IMR-90 (cell line): ENCODE results near the gene EGFR. TPM values are rescaled to one million over a fixed set of nuclear protein-coding genes. Genes with fewer than 3 reads are reported as not detected.

Source experiments
- ATAC-seq: fragments of 200-7000 bp; cut with Tn5 transposase; 2 replicates; pipeline ENCODE4 v1.9.1; 2020; ENCODE audit warnings: low read depth, mild to moderate bottlenecking, moderate library complexity
- BruUV-seq: library from RNA; stranded (reverse); fragments of 400-500 nt; replicated peaks from 2 replicates; lab custom pipeline; 2021; lab: Mats Ljungman, UMichigan
- CTCF ChIA-PET: fragments of 300-600 bp; formaldehyde crosslinking; extraction: SDS; loops from one replicate; lab custom pipeline; 2021; ENCODE audit warnings: antibody characterized with exemption; lab: Yijun Ruan, JAX
- POLR2A ChIA-PET: fragments of 300-600 bp; sonication (Branson Sonifier 250); formaldehyde crosslinking; loops from one replicate; lab custom pipeline; 2022; ENCODE audit warnings: antibody characterized with exemption; ENCODE audit not compliant: unreplicated experiment; lab: Charles Lee
- DNase-seq: peaks from one replicate; pipeline ENCODE4 v3.0.0; 2013
- H2AFZ ChIP-seq: replicated peaks from 2 replicates; pipeline ENCODE3; 2013; ENCODE audit warnings: low read length, mild to moderate bottlenecking; ENCODE audit not compliant: poor library complexity
- H2AK5ac ChIP-seq: 2 replicates; pipeline ENCODE4 v1.6.1; 2013; ENCODE audit warnings: low read depth, low read length, inconsistent platforms
- H2AK9ac ChIP-seq: replicated peaks from 2 replicates; pipeline ENCODE3; 2013; ENCODE audit warnings: mild to moderate bottlenecking, low read depth, low read length, moderate library complexity; ENCODE audit not compliant: poor library complexity
- H2BK120ac ChIP-seq: 2 replicates; pipeline ENCODE4 v1.6.1; 2013; ENCODE audit warnings: low read depth, low read length, inconsistent platforms
- H2BK15ac ChIP-seq: 3 replicates; pipeline ENCODE4 v1.6.1; 2013; ENCODE audit warnings: low read depth, low read length, inconsistent platforms
- H2BK20ac ChIP-seq: 2 replicates; pipeline ENCODE4 v1.6.1; 2013; ENCODE audit warnings: low read depth, mild to moderate bottlenecking, inconsistent platforms, low read length, moderate library complexity
- H2BK5ac ChIP-seq: 2 replicates; pipeline ENCODE4 v1.6.1; 2013; ENCODE audit warnings: mild to moderate bottlenecking, low read depth, low read length, inconsistent platforms; ENCODE audit not compliant: poor library complexity, severe bottlenecking
- H3K14ac ChIP-seq: replicated peaks from 2 replicates; pipeline ENCODE4 v1.6.1; 2013; ENCODE audit warnings: low read depth, low read length, inconsistent platforms
- H3K18ac ChIP-seq: 2 replicates; pipeline ENCODE4 v1.6.1; 2013; ENCODE audit warnings: low read depth, low read length, control low read depth
- H3K23ac ChIP-seq: 2 replicates; pipeline ENCODE4 v1.6.1; 2013; ENCODE audit warnings: low read depth, low read length, inconsistent platforms
- H3K27ac ChIP-seq: 2 replicates; pipeline ENCODE4 v1.5.1; 2013; ENCODE audit warnings: mild to moderate bottlenecking, control low read depth, low read length; ENCODE audit not compliant: insufficient read depth
- H3K27me3 ChIP-seq: 2 replicates; pipeline ENCODE4 v1.6.1; 2013; ENCODE audit warnings: low read length; ENCODE audit not compliant: control insufficient read depth, insufficient read depth
- H3K36me3 ChIP-seq: 2 replicates; pipeline ENCODE4 v1.6.1; 2013; ENCODE audit warnings: low read length, mixed read lengths; ENCODE audit not compliant: control insufficient read depth, insufficient read depth
- H3K4ac ChIP-seq: 2 replicates; pipeline ENCODE4 v1.6.1; 2013; ENCODE audit warnings: low read depth, low read length, inconsistent platforms
- H3K4me1 ChIP-seq: 2 replicates; pipeline ENCODE4 v1.6.1; 2013; ENCODE audit warnings: low read length, mixed read lengths; ENCODE audit not compliant: control insufficient read depth, insufficient read depth
- H3K4me2 ChIP-seq: 2 replicates; pipeline ENCODE4 v1.6.1; 2013; ENCODE audit warnings: low read depth, mild to moderate bottlenecking, control low read depth, low read length, moderate library complexity
- H3K4me3 ChIP-seq: 2 replicates; pipeline ENCODE4 v1.5.1; 2013; ENCODE audit warnings: low read depth, mild to moderate bottlenecking, control low read depth, low read length, moderate library complexity; ENCODE audit not compliant: insufficient read depth
- H3K56ac ChIP-seq: 2 replicates; pipeline ENCODE4 v1.6.1; 2013; ENCODE audit warnings: low read length, inconsistent platforms; ENCODE audit not compliant: insufficient read depth; ENCODE audit errors: extremely low read depth
- H3K79me1 ChIP-seq, 2 experiments: 2 replicates each; pipeline ENCODE4 v1.6.1; 2013; ENCODE audit warnings: low read length in 2 of 2, inconsistent platforms in 1 of 2, low read depth in 1 of 2
- H3K9ac ChIP-seq: 2 replicates; pipeline ENCODE4 v1.6.1; 2013; ENCODE audit warnings: low read depth, low read length, control low read depth
- H3K9me1 ChIP-seq: 2 replicates; pipeline ENCODE4 v1.6.1; 2013; ENCODE audit warnings: low read length, inconsistent platforms; ENCODE audit not compliant: insufficient read depth
- H3K9me3 ChIP-seq: 2 replicates; pipeline ENCODE4 v1.6.1; 2013; ENCODE audit warnings: low read length; ENCODE audit not compliant: control insufficient read depth, insufficient read depth
- H4K20me1 ChIP-seq: 2 replicates; pipeline ENCODE4 v1.6.1; 2013; ENCODE audit warnings: low read length, inconsistent platforms; ENCODE audit not compliant: insufficient read depth
- H4K5ac ChIP-seq: 2 replicates; pipeline ENCODE4 v1.6.1; 2013; ENCODE audit warnings: mild to moderate bottlenecking, low read depth, low read length, control low read depth
- H4K8ac ChIP-seq, 2 experiments: 2 replicates each; pipeline ENCODE4 v1.6.1; 2013; ENCODE audit warnings: low read depth in 2 of 2, low read length in 2 of 2, control low read depth in 1 of 2, inconsistent platforms in 1 of 2
- H4K91ac ChIP-seq: 2 replicates; pipeline ENCODE4 v1.6.1; 2013; ENCODE audit warnings: low read depth, low read length, inconsistent platforms; ENCODE audit not compliant: insufficient read depth
- BHLHE40 ChIP-seq: fragments of 150-350 bp; IDR thresholded peaks from 2 replicates; pipeline ENCODE4 v1.6.1; 2016; ENCODE audit warnings: mild to moderate bottlenecking, low read depth, low read length
- CHD1 ChIP-seq: IDR thresholded peaks from 2 replicates; pipeline ENCODE4 v1.6.1; 2012; ENCODE audit warnings: low read depth, low read length, improper control_type of control experiment
- CTCF ChIP-seq: conservative IDR thresholded peaks from 2 replicates; pipeline ENCODE4 v1.5.1; 2012; ENCODE audit warnings: mild to moderate bottlenecking, low read depth, low read length, improper control_type of control experiment
- FOS ChIP-seq: fragments of 150-350 bp; IDR thresholded peaks from 2 replicates; pipeline ENCODE4 v1.6.1; 2016; ENCODE audit warnings: low read depth, low read length
- MAFK ChIP-seq: IDR thresholded peaks from 2 replicates; pipeline ENCODE4 v1.6.1; 2012; ENCODE audit warnings: low read depth, low read length, improper control_type of control experiment
- MAZ ChIP-seq: IDR thresholded peaks from 2 replicates; pipeline ENCODE4 v1.6.1; 2012; ENCODE audit warnings: low read depth, mild to moderate bottlenecking, low read length, improper control_type of control experiment, moderate library complexity, borderline replicate concordance
- RAD21 ChIP-seq: IDR thresholded peaks from 2 replicates; pipeline ENCODE4 v1.6.1; 2012; ENCODE audit warnings: low read length, improper control_type of control experiment
- RFX5 ChIP-seq: IDR thresholded peaks from 2 replicates; pipeline ENCODE4 v1.8.0; 2012; ENCODE audit warnings: low read depth, mild to moderate bottlenecking, low read length, moderate library complexity
- WGBS, 2 experiments: methylation state at CpG; one replicate each; pipeline versions ENCODE4 v1.1.5 to v1.1.7; 2013; ENCODE audit warnings: missing lambda C conversion rate in 2 of 2; ENCODE audit not compliant: insufficient read length in 1 of 2; ENCODE audit errors: extremely low coverage in 2 of 2; 5-methylcytosine and 5-hydroxymethylcytosine counted together
- dilution Hi-C: fragments of 300-500 bp; cut with HindIII; formaldehyde crosslinking; loops from one replicate; pipeline ENCODE4 v1.14.3; 2018; ENCODE audit warnings: low sequenced_read_pairs; ENCODE audit not compliant: unreplicated experiment
- in situ Hi-C: fragments of 300-500 bp; cut with MboI; formaldehyde crosslinking; loops from 3 replicates; pipeline ENCODE4 v1.14.3; 2019; ENCODE audit warnings: low sequenced_read_pairs, inconsistent platforms, mixed read lengths
- intact Hi-C: fragments of 100-400 bp; cut with micrococcal nuclease; formaldehyde crosslinking; loops from 2 replicates; pipeline ENCODE4 v1.10.0; 2022
- polyA plus RNA-seq, 3 experiments: library from polyadenylated mRNA; depleted of rRNA; stranded (reverse); fragments of >200 nt; gene quantifications; 2 replicates each; pipeline ENCODE4 v1.2.3, GENCODE V29; 2012; ENCODE audit warnings: low replicate concordance in 1 of 3
- total RNA-seq: library from RNA; depleted of rRNA; stranded (reverse); fragments of >200 nt; gene quantifications from 2 replicates; pipeline ENCODE4 v1.2.3, GENCODE V29; 2012

The EGFR gene
- total and polyA plus RNA-seq, 2 of the 4 experiments (the other 2 are of a cell fraction), result 36.9 to 60.4 TPM

- Histone ChIP-seq H3K9me1 (peaks cover 23% of the 10 kb centered on the region), H4K91ac (no peak overlapping the region), H3K4me1 (peaks cover 21% of the 10 kb centered on the region), H2AK5ac (no peak overlapping the region), H3K56ac (no peak overlapping the region), H2BK5ac (no peak overlapping the region), H4K20me1 (no peaks in the 10 kb centered on the region), H3K27ac (no peak overlapping the region), H3K23ac (no peak overlapping the region), H4K5ac (no peak overlapping the region), H3K18ac (no peak overlapping the region), H2BK120ac (no peak overlapping the region), H3K14ac (no peak overlapping the region), H3K9ac (no peak overlapping the region), H3K27me3 (no peaks in the 10 kb centered on the region), H2AK9ac (no peak overlapping the region), H3K9me3 (no peaks in the 10 kb centered on the region), H2BK15ac (no peak overlapping the region), H3K4me2 (no peak overlapping the region), H3K4me3 (no peak overlapping the region), H3K4ac (no peak overlapping the region), H3K79me1 (peaks cover 5 to 57% of the 10 kb centered on the region in 2 experiments; a peak in 3 of 4 replicates), H4K8ac (no peak overlapping the region), H3K36me3 (peaks cover 72% of the 10 kb centered on the region), H2AFZ (no peak overlapping the region), H2BK20ac (no peak overlapping the region)
- in situ Hi-C loops, result no loop called here
- POLR2A ChIA-PET, result no interaction called here
- dilution Hi-C loops, result no loop called here
- intact Hi-C loops, result no loop called here
- CTCF ChIA-PET, result no interaction called here
- ATAC-seq (no peak), DNase-seq (no peak)
- TF ChIP-seq RFX5 (no peak), RAD21 (no peak), MAZ (no peak), CTCF (no peak), BHLHE40 (no peak), FOS (no peak), MAFK (no peak), CHD1 (no peak)
- BruUV-seq, result no TSS peak
- WGBS, 2 experiments, result 100% methylated on average over 1 of the region's 8 CpGs; no CpG with 5 or more reads in 1 of the 2 experiments
Measured at GRCh38 chr7:55178292-55178862, 159.6 kb downstream of the EGFR start.
